ENCODE results near the gene PIK3AP1. TPM values are rescaled to one million over a fixed set of nuclear protein-coding genes. Genes with fewer than 3 reads are reported as not detected.

PIK3AP1 gene
- total and polyA plus RNA-seq, 2 of the 8 experiments (the other 6 are each of a cell fraction or from before 2014, with no cell fraction given), result 1.9 to 4.5 TPM

DNA sequence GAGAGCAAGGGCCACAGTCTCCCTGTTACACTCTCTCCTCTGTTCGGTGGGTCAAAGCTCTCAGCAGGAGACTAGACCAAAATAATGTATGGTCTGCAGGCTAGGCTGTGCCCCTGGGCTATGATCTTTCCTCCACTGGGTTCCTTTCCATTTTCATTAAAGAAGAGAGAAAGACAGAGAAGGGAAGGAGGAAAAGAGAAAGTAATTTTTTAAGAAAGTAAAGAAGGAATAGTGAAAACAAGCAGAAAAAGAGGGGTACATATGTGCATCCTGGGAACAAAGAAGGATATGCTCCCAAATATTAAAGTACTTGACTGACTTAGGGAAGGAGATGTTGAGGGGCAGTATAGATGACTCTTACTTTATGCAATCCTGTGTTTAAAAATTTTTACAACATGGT is 33.6 kb upstream of the PIK3AP1 start:
- no peak overlapping the region for H2BK12ac ChIP-seq (ENCODE audit: low read depth, low read length)
- no peaks in the 10 kb centered on the region for H3K27me3 ChIP-seq (replicated peaks in 1 of 4; ENCODE audit: control insufficient read depth in 3 of 4, extremely low read depth in 1 of 4, insufficient read depth in 3 of 4, low read length in 3 of 4)
- no peak overlapping the region for H3K4me3 ChIP-seq (ENCODE audit: extremely low read depth in 1 of 4, insufficient read depth in 2 of 4, low read depth in 3 of 4, low read length in 4 of 4)
- POLR2A ChIA-PET (ENCODE audit: partially characterized antibody), result no interaction called here
- H4K91ac ChIP-seq (replicated peaks; ENCODE audit: insufficient read length, low read length), result no peak overlapping the region
- H3K23me2 ChIP-seq (ENCODE audit: low read depth, low read length), result no peaks in the 10 kb centered on the region
- H3K27ac ChIP-seq (ENCODE audit: low read depth, low read length), result no peak overlapping the region
- H3K9me3 ChIP-seq (ENCODE audit: insufficient read depth in 2 of 2, low read depth in 1 of 2, low read length in 1 of 2), result no peaks in the 10 kb centered on the region
- H3K23ac ChIP-seq (ENCODE audit: insufficient read length), result no peak overlapping the region
- CTCF ChIA-PET (ENCODE audit: partially characterized antibody), result interaction anchor here (0.7 kb wide), 1 partner anchor 147 kb away, joined by 3 read pairs; no protein-coding TSS in a partner anchor
- no peak overlapping the region for H2BK20ac ChIP-seq (ENCODE audit: low read length)
- no peak overlapping the region for H4K5ac ChIP-seq (ENCODE audit: insufficient read length, low read depth, low read length)
- no peaks in the 10 kb centered on the region for H3K4me1 ChIP-seq (replicated peaks in 1 of 4; ENCODE audit: control insufficient read depth in 3 of 4, insufficient read depth in 4 of 4, low read length in 3 of 4)
- H3K4ac ChIP-seq (replicated peaks; ENCODE audit: insufficient read length, low read depth, low read length), result no peak overlapping the region
- no peak overlapping the region for H2BK5ac ChIP-seq (ENCODE audit: low read depth, low read length)
- H4K8ac ChIP-seq (ENCODE audit: extremely low read depth, insufficient read depth, low read length), result no peak overlapping the region
- no peak overlapping the region for H2BK120ac ChIP-seq (replicated peaks; ENCODE audit: low read depth, low read length)
- no peak overlapping the region for H2BK15ac ChIP-seq (ENCODE audit: low read length)
- no peak overlapping the region for H3K56ac ChIP-seq (replicated peaks; ENCODE audit: insufficient read length, low read depth, low read length)
- H2AK5ac ChIP-seq (ENCODE audit: low read depth, low read length), result no peak overlapping the region
- H3K14ac ChIP-seq (ENCODE audit: insufficient read length), result no peak overlapping the region
- TF ChIP-seq CHD2 (IDR thresholded peaks at IDR 0.05; ENCODE audit: low read length), result no peak
- H3K9ac ChIP-seq (replicated peaks in 1 of 4; ENCODE audit: extremely low read depth in 1 of 4, low read depth in 3 of 4, low read length in 3 of 4), result no peak overlapping the region
- H3K36me3 ChIP-seq (ENCODE audit: control insufficient read depth in 2 of 4, insufficient read depth in 4 of 4, low read length in 3 of 4), result no peaks in the 10 kb centered on the region
- no peak overlapping the region for H2AFZ ChIP-seq (ENCODE audit: low read length)
- no peak overlapping the region for H3K18ac ChIP-seq (ENCODE audit: extremely low read depth, low read length)
- no peaks in the 10 kb centered on the region for H4K20me1 ChIP-seq (replicated peaks in 1 of 2; ENCODE audit: control insufficient read depth in 1 of 2, insufficient read depth in 2 of 2, low read length in 2 of 2)
- no peak overlapping the region for H3K4me2 ChIP-seq (ENCODE audit: insufficient read depth in 1 of 2, low read depth in 2 of 2, low read length in 2 of 2)
- H3K79me1 ChIP-seq (ENCODE audit: low read depth, low read length), result no peaks in the 10 kb centered on the region
- no peak for FAIRE-seq
- DNase-seq (ENCODE audit: low read depth in 1 of 2, low spot score in 2 of 2), result no peak
- no peaks in the 10 kb centered on the region for H3K79me2 ChIP-seq (ENCODE audit: control insufficient read depth in 1 of 2, insufficient read depth in 2 of 2, low read length in 2 of 2)
- WGBS, 2 experiments (ENCODE audit: extremely low coverage in 1 of 2, insufficient coverage in 1 of 2, insufficient read length in 1 of 2, insufficient replicate concordance in 2 of 2, low coverage in 1 of 2, low lambda C conversion rate in 2 of 2, missing lambda C conversion rate in 1 of 2), result 78% methylated on average over 1 of the region's 1 CpG; no CpG with 5 or more reads in 1 of the 2 experiments

Data from H1 (cell line).